AG20443 (cell line): ENCODE data around the gene TNIP3.
A peak's percentile ranks its signal among the peaks of the same experiment; 100 is the strongest.

Source experiments
- DNase-seq: peaks from one replicate; pipeline ENCODE4 v3.0.0; 2012; ENCODE audit warnings: low spot score, mixed read lengths

TNIP3 gene

DNA sequence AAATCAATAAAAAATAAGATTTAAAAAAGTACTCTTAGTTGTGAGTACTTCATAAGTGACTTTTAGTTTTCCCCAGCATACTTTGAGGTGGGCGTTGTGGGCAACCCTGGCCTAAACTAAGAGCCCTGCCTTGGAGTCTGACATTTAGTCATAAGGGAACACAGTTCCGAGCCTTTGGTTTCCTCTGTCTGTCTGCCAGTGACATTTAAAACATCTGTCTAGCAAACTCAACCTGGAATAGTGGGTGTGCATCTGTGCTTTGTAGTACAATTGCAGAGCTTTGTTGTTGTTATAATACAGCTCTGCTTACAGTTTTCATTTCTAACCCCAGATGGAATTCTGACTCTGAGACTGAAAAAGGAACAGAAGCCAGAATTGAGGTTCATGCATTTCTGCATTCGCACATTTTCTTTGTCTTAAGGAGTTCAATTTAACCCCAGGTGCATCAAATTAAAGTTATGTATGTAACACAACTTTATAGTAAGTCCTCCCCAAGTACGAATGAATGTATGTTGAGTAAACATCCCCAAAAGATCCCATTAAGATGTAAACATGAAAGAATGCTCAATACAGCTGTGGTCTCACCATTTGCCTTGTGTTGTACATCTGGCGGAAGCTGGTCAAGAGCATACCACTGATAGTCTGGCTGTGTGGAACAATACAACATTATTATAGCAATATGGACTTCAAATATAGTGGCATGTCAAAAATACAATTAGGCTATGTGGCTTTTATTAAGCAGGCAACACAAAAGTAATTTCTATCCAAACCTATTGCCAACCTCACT, 25.9 kb downstream of the TNIP3 start:
- DNase-seq, result no peak

DNA sequence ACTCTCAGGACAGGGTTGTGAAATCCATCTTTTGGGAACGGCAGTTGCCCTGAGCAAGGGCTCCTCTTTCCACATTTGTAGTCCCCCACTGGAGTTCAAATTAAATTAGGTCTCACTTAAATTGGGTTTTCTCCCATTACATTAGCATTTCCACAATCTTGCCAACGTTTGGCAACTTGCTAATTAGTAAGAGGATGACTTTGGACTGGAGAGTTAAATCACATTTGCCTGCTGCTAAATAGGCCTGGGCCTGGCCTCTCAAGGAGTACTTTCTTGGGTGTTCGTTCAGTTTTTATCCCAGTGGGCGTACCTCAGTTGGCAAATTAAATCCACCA, 33.8 kb downstream of the TNIP3 start:
- DNase-seq, result no peak

DNA sequence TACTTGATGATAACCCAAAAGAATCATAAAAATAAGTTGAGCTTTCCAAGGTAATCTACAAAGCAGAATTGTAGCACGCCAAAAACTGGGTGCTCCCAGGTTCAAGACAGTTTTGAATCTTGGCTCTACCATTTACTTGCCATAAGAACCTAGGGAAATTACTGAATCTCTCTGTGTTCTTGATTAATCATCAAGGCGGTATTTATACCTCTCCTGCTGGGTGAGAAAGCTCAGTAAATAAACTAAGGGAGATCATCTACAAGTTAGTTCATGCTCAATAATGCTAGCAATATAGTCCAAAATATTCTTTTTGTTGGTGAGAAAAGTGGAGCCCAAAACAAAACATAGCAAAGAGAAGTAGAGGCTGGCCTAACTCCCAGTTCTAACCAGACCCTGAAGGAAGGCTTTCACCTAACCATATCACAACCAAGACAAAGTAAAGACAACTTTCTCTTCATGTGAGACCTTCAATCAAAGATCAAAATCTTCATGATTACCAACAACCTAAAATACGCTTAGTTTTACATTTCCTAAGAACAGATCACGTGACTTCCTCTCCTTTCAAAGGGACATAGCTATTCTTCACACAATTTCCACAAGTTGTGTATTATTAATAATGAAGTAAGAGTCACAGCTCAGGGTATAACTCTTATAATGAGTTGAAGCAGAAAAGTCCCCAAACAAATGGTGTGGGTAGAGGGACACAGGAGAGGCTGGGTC, 34.4 kb downstream of the TNIP3 start:
- DNase-seq, result no peak

DNA sequence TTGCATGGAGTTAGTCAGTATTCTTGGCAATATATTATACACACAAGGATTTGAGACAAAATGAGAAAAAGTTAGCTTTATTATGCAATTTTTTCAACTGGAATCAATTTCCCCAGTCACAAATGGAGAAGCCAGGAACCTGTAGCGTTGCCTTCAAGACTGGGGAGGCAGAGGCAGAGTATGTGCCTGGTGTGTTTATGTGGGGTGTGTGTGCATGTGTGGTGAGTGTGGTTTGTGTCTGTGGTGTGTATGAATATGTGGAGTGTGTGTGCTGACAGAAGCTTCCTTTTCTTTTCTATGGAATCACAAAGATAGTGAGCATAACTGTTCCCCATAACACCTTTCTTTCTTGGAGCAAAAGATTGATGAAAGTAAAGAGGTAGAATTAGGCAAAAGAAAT, 37.0 kb downstream of the TNIP3 start:
- DNase-seq, result no peak

DNA sequence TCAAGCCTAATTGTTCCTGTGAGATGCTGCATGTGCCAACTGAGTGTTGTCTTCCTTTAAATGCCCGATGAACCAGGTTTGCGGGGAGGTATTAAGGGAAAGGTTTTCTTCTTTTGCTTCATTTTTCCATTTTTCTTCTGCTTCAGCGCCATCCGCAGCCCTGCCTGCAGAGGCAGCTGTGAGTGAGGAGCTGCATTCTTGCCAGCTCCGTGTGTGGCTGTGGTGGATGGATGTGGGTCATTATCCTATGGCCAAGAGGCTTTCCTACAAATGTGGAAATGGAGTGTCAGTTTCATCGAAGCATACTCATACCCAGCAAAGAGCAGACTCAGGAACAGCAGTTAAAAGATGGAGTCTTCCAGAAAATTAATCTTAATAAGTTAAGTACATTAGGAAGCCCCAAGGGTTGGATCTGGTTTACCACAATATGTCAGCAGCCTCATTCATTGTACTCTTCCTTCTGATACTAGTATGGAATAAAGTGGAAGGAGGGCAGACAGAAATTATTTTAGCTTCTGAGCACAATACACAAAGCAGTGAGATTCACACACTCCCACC, 37.6 kb downstream of the TNIP3 start:
- no peak for DNase-seq

DNA sequence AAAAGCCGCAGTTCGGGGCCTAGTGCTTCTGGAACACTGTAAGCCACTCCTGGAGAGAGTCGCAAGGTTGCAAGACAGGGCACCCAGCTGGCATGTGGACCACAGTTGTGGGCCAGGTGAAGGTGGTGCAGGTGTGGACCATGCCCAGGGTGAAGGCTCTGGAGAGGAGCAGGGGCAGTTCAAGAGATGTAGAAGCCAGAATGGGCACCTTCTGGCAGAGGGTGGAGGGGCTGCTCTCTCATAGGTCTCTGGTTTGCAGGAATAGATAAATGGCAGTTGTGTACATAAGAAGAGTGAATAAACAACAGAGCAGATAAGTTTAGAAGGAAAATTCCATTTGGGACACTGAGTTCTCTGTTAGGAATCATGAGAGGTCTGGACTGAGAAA, 38.6 kb downstream of the TNIP3 start:
- no peak for DNase-seq

DNA sequence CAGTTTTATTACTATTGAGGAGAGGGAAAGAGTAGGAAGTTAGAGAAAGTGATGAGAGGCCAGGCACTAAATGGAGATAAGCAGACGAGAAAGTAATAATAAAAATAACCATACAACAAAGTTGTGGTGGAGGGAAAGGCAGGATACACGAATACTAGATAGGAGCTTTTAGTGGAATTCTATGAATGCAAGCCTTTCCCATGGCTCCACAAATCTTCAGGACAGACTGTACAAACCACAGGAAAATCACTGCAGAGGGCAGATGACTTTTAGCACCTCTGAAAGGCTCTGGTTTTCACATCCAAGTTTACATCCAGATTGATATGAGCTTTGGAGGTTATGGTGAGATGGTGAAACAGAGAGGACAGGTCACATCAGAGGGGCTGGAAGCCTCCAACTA, 41.5 kb downstream of the TNIP3 start:
- DNase-seq, result no peak

DNA sequence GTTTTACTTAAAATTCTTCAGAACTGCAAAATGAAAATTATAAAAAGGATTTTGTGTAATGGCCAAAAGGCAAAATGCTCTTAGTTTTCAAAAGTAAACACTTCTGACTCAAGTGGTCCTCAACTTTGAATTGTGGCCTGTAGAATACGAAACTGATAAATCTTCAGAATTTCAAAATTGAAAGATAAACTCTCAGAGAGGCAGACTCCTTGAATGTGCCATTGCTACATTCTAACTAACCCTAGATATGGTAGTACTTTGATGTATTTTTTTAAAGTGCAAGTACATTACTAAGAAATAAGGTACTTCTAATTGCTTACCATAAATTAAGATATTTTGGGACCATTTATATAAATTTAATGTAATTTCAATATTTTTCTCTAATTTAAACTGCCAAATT, 44.4 kb downstream of the TNIP3 start:
- no peak for DNase-seq

DNA sequence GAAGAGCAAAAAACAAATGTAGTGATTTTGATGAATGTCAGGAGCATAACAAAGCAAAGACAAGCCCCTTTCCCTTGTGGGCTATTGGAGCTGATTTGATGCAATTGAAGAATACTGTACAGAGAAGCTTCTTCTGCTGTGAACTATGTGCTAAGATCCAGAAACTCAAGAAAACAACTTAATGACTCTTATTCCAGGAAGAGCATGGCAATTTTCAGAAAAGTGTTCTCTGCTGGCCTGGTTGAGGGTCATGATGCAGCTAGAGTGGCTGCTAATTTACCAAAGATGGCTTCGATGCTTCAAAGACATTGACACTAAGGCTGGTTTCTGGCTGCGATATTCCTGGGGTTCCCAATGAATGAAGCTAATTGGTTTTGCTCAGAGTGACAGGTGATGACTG, 45.8 kb downstream of the TNIP3 start:
- DNase-seq, result no peak

DNA sequence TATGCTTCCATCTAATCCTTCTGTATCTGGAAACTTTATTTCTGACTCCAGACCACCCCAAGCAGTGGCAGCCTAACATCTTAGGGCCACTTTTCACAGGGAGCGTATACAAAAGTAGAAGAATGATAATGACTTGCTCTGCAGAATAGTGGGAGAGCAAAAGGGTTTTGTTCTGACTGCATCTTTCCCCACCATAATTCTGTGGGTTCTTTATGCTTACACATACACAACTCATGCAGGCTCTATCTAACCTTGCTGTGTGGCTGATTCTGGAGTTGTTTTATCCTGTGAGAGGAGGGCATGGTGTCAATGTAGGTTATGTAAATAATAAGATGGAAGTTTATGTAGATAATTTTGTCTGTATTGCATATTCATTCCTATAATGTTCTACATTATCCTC, 49.4 kb downstream of the TNIP3 start:
- no peak for DNase-seq

DNA sequence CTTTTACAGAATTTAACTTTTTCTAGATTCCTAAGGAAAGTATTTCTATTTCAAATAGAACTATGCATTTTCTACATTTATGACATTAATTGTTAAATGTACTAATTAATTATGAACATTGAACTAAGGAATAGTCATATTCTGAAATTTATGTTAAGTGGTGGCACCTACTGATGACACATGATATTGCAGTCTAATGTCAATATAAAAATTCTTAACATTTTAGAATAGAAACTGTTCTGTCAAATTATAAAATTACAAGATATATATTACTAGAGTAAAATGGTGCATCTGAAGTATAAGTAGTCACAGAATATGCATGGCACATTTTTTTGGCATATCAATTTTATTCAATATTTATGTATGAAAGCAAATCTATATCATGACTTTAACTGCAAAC, 51.6 kb downstream of the TNIP3 start:
- no peak for DNase-seq

DNA sequence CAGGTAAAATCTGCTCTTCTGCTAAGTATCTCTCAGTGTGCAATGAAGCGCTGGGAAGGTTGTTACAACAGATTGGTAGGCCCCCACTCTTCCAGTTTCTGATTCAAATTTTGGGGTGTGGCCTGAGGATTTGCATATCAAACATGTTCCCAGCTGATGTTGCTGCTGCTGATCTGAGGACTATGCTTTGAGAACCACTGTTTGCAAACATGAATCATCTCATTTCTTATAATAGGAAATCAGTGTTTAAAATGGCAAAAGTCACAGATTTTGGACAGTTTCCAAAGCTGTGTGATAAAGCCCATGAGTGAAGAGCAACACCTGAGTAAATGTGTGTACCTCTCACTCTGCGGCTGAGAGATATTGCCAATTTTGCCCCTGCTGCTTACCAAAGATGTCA, 55.6 kb downstream of the TNIP3 start:
- DNase-seq, result no peak

DNA sequence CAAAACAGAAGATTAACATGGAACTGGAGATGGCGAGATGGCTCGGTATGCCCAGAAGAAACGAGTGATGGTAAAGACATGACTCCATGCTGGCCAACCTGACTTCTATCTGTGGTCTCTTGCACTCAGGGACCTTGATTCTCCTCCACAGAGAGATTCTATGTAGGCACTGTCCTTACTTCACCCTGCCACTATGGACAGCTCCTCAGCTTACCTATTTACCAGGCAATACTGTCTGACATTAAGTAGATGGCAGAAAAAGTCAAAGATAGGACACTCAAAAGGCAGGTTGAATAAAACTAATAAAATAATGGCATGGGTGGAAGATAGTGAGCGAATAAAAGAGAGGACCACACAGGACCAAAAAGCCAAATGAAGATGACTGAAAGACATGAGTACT, 56.6 kb downstream of the TNIP3 start:
- no peak for DNase-seq

DNA sequence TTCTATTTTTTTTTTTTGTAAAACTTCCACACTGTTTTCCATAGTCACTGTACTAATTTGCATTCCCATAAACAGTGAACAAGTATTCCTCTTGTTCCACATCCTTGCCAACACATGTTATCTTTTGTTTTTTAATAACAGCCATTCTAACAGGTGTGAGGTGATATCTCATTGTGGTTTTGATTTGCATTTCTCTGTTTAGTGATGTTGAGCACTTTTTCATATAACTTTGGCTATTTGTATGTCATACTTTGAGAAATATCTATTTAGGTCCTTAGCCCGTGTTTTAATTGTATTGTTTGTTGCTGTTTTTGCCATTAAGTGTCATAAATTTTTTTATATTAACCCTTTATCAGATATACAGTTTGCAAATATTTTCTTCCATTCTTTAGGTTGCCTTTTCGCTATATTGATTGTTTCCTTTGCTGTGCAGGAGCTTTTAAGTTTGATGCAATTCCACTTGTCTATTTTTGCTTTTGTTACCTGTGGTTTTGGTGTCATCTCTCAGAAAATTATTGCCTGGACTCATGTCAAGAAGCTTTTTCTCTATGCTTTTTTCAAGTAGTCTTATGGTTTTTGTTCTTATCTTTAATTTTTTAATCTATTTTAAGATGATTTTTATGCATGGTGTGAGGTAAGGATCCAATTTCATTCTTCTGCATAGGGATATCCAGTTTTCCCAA, 63.9 kb downstream of the TNIP3 start:
- DNase-seq, result no peak

DNA sequence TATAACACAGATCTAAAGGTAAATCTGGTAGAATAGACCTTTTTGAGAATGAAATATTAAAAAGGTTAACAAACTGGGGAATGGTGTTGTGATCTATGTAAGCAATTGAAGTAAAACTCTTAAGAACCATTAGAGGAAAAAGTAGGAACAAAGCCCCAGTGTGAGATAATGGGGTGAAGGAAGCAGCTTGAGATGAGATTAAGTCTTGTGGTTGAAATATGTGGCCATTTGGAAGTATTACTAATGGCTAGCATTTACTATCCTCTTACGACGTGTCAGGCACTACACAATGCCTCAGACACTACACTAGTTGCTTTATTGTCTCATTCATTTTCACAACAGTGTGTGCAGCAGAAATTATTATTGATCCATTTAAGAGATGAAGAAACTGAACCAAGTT, 65.9 kb downstream of the TNIP3 start:
- no peak for DNase-seq

DNA sequence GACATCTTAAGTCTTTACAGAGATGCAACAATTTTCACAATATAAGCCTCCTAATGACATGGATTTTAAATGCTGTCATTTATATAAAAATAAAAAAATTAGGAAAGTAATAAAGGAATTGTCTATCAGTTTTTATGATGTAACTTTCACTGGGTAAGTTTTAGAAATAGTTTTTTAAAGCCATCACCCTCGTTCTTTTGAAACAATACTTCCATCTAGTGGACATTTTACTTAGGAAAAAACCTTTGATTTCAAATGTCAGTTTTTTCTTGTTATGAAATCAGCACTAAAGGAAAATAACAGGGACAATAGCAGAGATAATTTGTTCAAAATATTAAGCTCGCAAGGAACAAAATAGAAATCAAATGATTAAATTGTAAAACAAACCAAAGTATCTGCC, 67.5 kb downstream of the TNIP3 start:
- peak; percentile 36 for DNase-seq

DNA sequence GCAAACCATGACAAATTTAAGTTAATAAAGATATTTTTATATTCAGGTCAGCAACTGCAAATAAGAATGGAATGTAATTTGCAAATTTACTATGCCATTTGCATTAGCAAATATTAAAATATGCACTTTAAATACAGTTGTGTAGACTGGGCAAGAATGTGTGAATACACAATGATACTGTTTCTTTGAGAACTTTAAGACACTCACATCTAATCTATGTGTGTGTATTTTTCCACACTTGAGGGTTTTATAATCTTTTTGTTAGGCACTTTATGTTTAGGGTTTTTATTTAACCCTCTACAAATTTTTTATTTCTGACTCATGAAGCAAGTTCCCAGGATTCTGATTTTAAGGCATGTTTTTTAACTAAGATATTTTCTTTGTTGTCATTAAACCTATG, 67.9 kb downstream of the TNIP3 start:
- DNase-seq, result no peak

DNA sequence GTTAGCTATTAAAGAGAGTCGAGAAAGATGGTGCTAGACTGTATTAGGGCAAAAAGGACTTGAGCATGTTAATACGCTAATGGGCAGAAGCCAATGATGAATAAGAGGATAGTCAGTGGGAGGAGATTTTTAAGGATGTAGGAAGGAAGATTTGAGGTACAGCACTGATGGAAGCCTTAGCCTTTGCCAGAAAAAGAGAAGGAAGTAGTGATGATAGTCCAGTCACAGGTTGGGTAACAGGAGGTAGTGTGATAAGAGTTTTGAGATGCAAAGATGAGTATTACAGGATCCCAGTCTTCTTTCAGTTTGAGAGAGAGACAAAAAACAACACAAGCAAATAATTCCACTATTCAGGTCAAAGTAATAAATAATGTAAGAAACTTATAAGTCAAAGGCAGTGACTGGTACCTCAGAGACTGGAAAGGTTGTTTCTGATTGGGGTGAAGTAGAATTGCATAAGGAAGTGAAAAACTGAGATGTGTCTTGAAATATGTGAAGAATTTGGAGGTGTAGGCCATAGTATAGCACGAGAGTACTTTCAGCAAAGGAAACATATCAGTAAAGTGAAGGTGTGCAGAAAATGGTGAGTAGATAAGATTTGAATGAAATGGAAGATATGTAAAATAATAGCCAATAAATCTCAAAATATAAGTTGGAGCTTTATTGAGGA, 69.7 kb downstream of the TNIP3 start:
- DNase-seq, result no peak

DNA sequence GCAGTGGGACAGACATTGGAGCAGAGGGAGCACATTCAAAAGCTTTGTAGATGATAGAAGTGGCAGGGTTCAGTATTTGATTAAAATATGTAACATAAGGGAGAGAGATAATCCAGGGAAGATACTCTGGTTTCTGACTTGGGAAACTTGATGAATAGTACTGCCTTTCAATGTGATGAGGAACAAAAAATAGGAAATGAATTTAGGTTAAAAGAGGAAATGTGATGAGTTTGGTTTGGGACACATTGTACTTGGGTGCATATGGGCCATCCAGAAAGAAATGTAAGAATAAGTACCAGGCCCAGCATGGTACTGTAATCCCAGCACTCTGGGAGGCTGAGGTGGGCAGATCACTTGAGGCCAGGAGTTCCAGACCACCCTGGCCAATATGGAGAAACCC, 70.9 kb downstream of the TNIP3 start:
- DNase-seq, result no peak

DNA sequence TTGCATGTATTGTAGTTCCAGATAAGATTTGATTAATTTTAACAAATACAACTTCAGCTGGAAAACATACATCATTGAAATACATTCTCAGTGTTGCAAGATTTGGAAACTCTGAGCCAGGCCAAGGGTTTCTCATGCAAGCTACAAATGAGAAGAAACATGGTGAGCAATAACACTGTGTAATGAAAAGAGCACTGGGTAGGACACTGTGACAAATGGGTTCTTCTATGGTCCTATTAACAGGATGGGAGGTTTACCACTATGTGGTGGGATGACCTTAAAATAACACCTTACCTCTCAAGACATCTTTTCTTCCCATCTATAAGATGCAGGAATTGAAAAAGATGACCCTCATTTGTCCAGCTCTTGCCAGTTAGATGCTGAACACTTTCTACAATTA, 72.2 kb downstream of the TNIP3 start:
- no peak for DNase-seq

DNA sequence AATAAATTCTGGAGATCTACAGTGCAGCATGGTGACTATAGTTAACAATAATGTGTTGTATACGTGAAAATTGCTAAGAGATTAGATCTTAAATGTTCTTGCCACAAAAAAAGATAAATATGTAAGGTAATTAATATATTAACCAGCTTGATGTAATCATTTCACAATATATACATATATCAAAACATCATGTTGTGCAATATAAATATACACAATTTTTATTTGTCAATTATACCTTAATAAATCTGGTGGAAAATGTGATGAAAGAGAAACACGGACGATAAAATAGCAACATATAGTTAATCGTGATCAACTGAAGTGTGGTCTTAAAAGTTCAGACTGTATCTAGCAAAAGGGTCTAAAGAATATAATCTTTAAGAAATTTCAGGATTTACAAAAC, 75.3 kb downstream of the TNIP3 start:
- DNase-seq, result no peak
